ENCODE measurements around the gene ZNF275.
"Not testable (repeated sequence)": the region's sequence is repeated elsewhere in the genome, so short reads cannot be mapped to it uniquely, and the experiment has no call there.

ZNF275 gene

GRCh38 chrX:153387987-153388721 lies 54.2 kb downstream of the ZNF275 start:
- DNase-seq (ENCODE audit: low read depth) = no peak

DNA sequence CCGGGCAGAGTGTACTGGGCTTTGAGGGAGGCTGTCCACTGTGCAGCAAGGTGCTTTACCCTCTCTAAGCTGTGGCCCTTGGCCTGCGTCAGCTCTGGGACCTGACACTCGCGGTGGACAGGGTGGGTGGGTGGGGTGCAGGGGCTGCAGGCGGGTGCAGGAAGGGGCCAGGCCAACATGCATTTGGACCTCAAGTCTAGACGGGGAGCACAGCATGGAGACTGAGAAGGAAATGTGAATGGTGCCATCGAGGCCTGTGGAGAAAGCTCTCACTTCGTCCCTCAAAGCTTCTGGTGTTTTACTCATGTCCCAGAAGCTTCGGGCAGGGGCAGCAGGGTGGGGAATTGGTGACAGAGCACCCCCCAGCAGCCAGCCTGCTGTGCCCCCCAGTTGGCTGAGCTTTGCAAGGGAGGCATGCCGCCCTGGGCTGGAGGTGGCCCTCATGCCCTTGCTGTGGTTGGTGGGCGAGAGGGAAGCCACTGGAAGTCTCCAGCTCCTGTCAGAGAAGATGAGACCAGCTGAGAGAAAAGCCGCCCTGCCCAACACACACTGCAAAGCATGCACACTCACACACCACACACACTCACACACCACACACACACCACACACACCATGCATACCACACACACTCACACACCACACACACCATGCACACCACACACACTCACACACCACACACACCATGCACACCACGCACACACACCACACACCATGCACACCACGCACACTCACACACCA lies 54.9 kb downstream of the ZNF275 start:
- DNase-seq (ENCODE audit: low read depth) = no peak

- DNase-seq (ENCODE audit: low read depth) = not testable (repeated sequence)
Observed at GRCh38 chrX:153389460-153389768, 55.5 kb downstream of the ZNF275 start.

GRCh38 chrX:153392642-153393321 lies 58.8 kb downstream of the ZNF275 start:
- DNase-seq (ENCODE audit: low read depth) = no peak

DNA sequence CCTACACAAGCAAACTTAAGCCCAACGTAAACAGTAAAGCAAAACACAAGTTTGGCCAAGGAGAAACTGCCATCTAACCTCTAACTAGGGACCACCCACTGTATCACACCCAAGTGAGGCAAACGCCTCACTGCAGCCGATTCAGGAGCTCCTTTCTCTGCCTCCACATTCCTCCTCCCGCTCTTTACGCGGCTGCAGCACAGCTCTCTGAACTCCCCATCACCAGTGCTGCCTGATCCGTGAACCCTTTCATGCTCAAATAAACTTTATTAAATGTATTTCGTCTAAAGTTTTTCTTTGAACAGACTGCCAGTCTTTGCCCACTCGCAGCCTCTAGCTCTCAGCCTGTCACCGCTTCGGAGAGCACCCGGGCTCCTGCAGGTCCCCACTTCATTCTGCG lies 60.7 kb downstream of the ZNF275 start:
- no peak for DNase-seq (ENCODE audit: low read depth)

GRCh38 chrX:153395613-153396319 lies 61.8 kb downstream of the ZNF275 start:
- DNase-seq (ENCODE audit: low read depth) = no peak

GRCh38 chrX:153396320-153397195 lies 62.6 kb downstream of the ZNF275 start:
- no peak for DNase-seq (ENCODE audit: low read depth)

DNA sequence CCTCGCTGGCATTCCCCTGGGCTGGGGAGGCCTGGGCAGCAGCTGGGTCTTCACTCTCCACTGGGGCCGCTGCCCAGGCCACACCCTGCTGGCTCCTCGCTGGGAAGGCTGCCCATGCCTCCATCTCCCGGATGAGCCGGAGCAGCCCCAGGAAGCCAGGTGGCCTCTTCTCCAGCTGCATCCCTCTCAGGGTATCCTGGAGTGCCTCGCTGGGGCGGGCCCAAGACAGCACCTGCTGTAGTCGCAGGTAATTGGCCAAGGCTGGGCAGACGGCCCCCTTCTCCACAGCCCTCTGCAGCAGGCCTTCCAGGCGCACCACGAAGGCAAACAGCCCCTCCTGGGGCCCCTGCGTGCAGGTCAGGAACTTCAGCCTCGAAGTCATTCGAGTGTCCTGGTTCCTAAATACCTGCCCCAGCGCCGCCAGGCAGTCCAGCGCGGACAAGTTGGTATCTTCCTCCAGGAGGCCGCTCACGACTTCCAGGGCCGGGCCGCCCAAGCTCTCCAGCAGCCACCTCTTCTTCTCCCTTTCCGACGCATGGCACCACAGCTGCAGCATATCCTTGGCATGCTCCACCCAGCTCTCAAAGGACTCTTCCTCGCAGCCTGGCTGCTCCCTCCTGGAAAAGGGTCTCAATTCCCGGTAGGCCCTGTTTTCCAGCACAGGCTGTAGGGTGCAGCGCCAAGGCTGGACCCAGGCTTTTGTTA lies 63.5 kb downstream of the ZNF275 start:
- no peak for DNase-seq (ENCODE audit: low read depth)

DNA sequence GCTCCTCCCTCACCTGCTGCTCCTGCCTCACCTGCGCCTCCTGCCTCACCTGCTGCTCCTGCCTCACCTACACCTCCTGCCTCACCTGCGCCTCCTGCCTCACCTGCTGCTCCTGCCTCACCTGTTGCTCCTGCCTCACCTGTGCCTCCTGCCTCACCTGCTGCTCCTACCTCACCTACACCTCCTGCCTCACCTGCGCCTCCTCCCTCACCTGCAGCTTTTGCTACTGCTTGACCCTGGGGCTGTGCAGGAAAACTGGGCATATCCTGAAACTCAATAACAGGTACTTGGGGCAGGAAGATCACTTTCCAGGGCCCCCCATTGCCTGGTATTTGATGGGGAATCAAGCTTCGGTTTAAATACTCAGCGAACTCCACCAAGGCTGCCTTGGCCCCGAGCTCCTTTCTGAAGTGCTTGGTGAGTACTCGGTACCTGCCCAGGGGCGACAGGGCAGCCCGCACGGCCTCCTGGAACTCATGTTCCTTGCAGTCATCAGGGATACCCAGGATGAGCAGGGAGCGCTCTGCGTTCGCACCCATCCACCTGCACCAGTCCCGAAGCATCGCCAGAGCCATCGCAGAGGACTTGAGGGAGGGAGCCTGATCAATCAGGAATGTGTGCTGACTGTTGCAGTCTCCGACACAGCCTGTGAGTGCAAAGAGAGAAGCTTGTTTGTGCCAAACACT lies 64.5 kb downstream of the ZNF275 start:
- DNase-seq (ENCODE audit: low read depth) = no peak

DNA sequence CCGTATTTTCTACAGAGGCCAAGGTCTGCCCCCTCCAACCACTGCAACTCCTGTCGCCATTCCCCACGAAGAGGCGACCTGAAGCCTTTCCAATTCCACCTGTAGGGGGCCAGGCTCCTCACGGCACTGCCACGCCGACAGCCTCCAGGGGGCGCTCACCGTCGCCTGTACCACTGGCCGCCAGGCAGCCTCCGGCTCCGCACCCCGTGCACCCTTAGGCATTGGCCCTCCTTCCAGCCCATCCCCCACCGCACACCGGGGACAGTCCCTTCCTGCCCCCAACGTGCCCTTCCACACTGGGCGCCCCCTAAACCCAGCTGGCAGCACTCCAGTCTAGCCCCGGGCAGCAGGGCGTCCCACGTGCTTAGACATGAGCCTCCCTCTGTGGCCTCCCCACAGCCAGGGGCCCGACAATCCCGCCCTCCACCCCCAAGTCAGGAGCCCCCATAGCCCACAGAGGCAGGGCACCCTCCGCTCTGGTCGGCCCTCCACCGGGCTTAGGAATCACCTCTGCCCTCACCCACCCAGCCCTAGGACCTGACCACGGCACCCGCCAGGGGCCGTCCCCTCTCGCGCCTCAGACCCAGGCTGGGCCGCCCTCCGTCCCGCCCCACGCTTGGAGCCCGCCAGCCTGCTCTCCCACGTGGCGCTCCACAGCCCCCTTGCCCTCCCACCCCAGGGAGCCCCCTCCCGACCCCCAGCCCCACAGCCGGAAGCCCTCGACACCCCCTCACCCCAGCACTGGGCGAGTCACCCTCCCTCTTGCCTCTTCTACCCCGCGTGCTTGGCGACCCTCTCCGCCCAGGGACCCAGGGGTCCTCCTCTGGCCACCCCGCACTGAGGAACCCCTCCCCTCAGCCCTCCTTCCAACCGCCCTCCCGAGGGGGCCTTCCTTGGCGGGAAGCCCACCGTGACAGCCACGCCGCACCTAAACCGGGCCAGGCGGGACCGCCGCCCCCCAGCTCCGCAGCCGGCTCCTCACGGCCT lies 66.5 kb downstream of the ZNF275 start:
- DNase-seq (ENCODE audit: low read depth) = no peak

DNA sequence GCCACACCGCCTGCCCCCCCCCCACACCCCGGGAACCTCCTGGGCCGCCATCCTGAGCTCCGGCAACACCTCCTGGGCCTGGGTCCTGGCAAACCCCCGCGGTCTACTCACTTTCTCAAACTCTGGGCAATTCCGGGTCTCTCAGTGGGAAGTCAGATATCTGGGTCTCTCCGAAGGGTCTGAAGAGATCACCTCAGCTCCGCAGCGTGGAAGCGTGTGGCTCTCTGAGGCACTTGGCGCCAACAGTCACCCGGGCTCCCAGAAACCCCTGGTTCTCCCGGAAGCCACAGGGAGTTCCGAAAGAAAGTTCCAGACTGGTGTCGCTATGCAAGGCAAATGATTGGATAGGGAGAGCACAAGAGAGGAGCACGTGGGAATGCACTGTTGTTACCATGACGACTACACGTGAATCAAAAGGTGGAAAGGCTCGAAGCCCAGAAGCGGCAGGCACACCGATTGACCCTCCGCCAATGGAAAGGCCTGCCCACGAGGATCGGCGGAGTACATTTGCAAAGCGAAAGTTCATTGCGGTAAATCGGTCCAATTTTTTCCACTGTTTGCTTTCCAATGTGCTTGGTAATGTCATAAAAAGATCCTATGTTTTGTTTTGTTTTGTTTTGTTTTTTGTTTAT lies 67.3 kb downstream of the ZNF275 start, which contains the start of gene PNMA6E:
TSS of gene PNMA6E (minus strand) at position 218 of the 632 bp plus-strand sequence. CDS start 2,501 bp downstream, outside the sequence.
- no peak for DNase-seq (ENCODE audit: low read depth)
